KMS-11 (cell line): ENCODE data around the gene SLC5A2.

ENCODE experiments used
- H2AFZ ChIP-seq: fragments of 200-600 bp; sonication (generic); 2 replicates; pipeline ENCODE4 v1.6.1; 2016; ENCODE audit warnings: antibody characterized with exemption, mixed run types, low read depth
- H3K27ac ChIP-seq: fragments of 200-600 bp; sonication (generic); 2 replicates; pipeline ENCODE4 v1.6.1; 2016; ENCODE audit warnings: mild to moderate bottlenecking, mixed run types
- H3K27me3 ChIP-seq: fragments of 200-600 bp; sonication (generic); 2 replicates; pipeline ENCODE4 v1.6.1; 2017; ENCODE audit warnings: mild to moderate bottlenecking, low read depth, mixed run types, moderate library complexity; ENCODE audit not compliant: insufficient read depth
- H3K36me3 ChIP-seq: fragments of 200-600 bp; sonication (generic); 2 replicates; pipeline ENCODE4 v1.6.1; 2017; ENCODE audit warnings: mild to moderate bottlenecking, mixed run types; ENCODE audit not compliant: insufficient read depth
- H3K4me1 ChIP-seq: fragments of 200-600 bp; sonication (generic); 2 replicates; pipeline ENCODE4 v1.6.1; 2016; ENCODE audit warnings: mild to moderate bottlenecking, low read depth, mixed run types; ENCODE audit not compliant: poor library complexity, severe bottlenecking
- H3K4me2 ChIP-seq: fragments of 200-600 bp; sonication (generic); 2 replicates; pipeline ENCODE4 v1.7.0; 2016; ENCODE audit warnings: mild to moderate bottlenecking, mixed run types
- H3K4me3 ChIP-seq: fragments of 200-600 bp; sonication (generic); IDR thresholded peaks from 2 replicates; pipeline ENCODE4 v1.6.1; 2017; ENCODE audit warnings: low read depth, low read length, mixed read lengths; ENCODE audit not compliant: insufficient read depth
- H3K79me2 ChIP-seq: fragments of 200-600 bp; sonication (generic); 2 replicates; pipeline ENCODE4 v1.6.1; 2016; ENCODE audit warnings: low read depth, mixed run types; ENCODE audit not compliant: insufficient read depth
- H3K9ac ChIP-seq: fragments of 200-600 bp; sonication (generic); 2 replicates; pipeline ENCODE4 v1.6.1; 2016; ENCODE audit warnings: mild to moderate bottlenecking, mixed run types
- H4K20me1 ChIP-seq: fragments of 200-600 bp; sonication (generic); 2 replicates; pipeline ENCODE4 v1.6.1; 2016; ENCODE audit warnings: mild to moderate bottlenecking, mixed run types; ENCODE audit not compliant: insufficient read depth
- CTCF ChIP-seq: fragments of 200-600 bp; sonication (generic); conservative IDR thresholded peaks from 2 replicates; pipeline ENCODE4 v1.6.1; 2017; ENCODE audit warnings: low read depth, mild to moderate bottlenecking, antibody characterized with exemption, low read length, moderate library complexity, mixed read lengths

Gene SLC5A2

GRCh38 chr16:31529108-31529936, 46.4 kb downstream of the SLC5A2 start:
- H3K36me3 ChIP-seq, result no peaks in the 10 kb centered on the region
- TF ChIP-seq CTCF, result no peak
- no peak overlapping the region for H3K9ac ChIP-seq
- H4K20me1 ChIP-seq, result no peaks in the 10 kb centered on the region
- H3K79me2 ChIP-seq, result no peaks in the 10 kb centered on the region
- H2AFZ ChIP-seq, result no peak overlapping the region
- no peak overlapping the region for H3K27ac ChIP-seq
- no peak overlapping the region for H3K4me3 ChIP-seq
- no peak overlapping the region for H3K4me2 ChIP-seq
- H3K27me3 ChIP-seq, result no peaks in the 10 kb centered on the region
- H3K4me1 ChIP-seq, result no peaks in the 10 kb centered on the region

- H4K20me1 ChIP-seq, result no peaks in the 10 kb centered on the region
- no peak overlapping the region for H3K27ac ChIP-seq
- TF ChIP-seq CTCF, result no peak
- no peak overlapping the region for H3K4me2 ChIP-seq
- H2AFZ ChIP-seq, result no peak overlapping the region
- H3K27me3 ChIP-seq, result no peaks in the 10 kb centered on the region
- H3K36me3 ChIP-seq, result no peaks in the 10 kb centered on the region
- no peak overlapping the region for H3K4me3 ChIP-seq
- no peaks in the 10 kb centered on the region for H3K4me1 ChIP-seq
- H3K79me2 ChIP-seq, result no peaks in the 10 kb centered on the region
- no peak overlapping the region for H3K9ac ChIP-seq
Measured at GRCh38 chr16:31529937-31530312, 47.0 kb downstream of the SLC5A2 start.

- no peaks in the 10 kb centered on the region for H3K36me3 ChIP-seq
- H3K4me3 ChIP-seq, result no peak overlapping the region
- H3K79me2 ChIP-seq, result no peaks in the 10 kb centered on the region
- no peak for TF ChIP-seq CTCF
- no peaks in the 10 kb centered on the region for H3K4me1 ChIP-seq
- no peaks in the 10 kb centered on the region for H3K27me3 ChIP-seq
- no peaks in the 10 kb centered on the region for H4K20me1 ChIP-seq
- no peak overlapping the region for H3K4me2 ChIP-seq
- H3K9ac ChIP-seq, result no peak overlapping the region
- H3K27ac ChIP-seq, result no peak overlapping the region
- H2AFZ ChIP-seq, result no peak overlapping the region
Measured at GRCh38 chr16:31530405-31530804, 47.5 kb downstream of the SLC5A2 start.

- H2AFZ ChIP-seq, result no peak overlapping the region
- H3K9ac ChIP-seq, result no peak overlapping the region
- no peaks in the 10 kb centered on the region for H4K20me1 ChIP-seq
- no peak overlapping the region for H3K4me2 ChIP-seq
- H3K27me3 ChIP-seq, result no peaks in the 10 kb centered on the region
- H3K27ac ChIP-seq, result no peak overlapping the region
- H3K4me1 ChIP-seq, result no peaks in the 10 kb centered on the region
- no peaks in the 10 kb centered on the region for H3K36me3 ChIP-seq
- H3K79me2 ChIP-seq, result no peaks in the 10 kb centered on the region
- no peak for TF ChIP-seq CTCF
- H3K4me3 ChIP-seq, result no peak overlapping the region
Measured at GRCh38 chr16:31531096-31531495, 48.2 kb downstream of the SLC5A2 start.
